Liver (tissue), 9 donors: ENCODE measurements around the gene KCNMA1. TPM values are rescaled to one million over a fixed set of nuclear protein-coding genes. Genes with fewer than 3 reads are reported as not detected.

Experiments
- DNase-seq: peaks from one replicate; pipeline ENCODE4 v3.0.0-alpha.2; 2017; ENCODE audit warnings: low spot score
- H3K27ac ChIP-seq, 2 donors: one replicate each; pipeline ENCODE4 v1.7.0; 2013; ENCODE audit warnings: inconsistent platforms in 2 of 2, low read length in 2 of 2, control low read depth in 1 of 2, low read depth in 1 of 2, mild to moderate bottlenecking in 1 of 2
- H3K27me3 ChIP-seq, 4 donors: one replicate each; pipeline versions ENCODE4 v1.6.1 to v1.7.0; 2013; ENCODE audit warnings: low read length in 3 of 4, inconsistent platforms in 1 of 4, mild to moderate bottlenecking in 1 of 4, moderate library complexity in 1 of 4; ENCODE audit not compliant: control insufficient read depth in 4 of 4, insufficient read depth in 4 of 4
- H3K36me3 ChIP-seq, 4 donors: one replicate each; pipeline versions ENCODE4 v1.6.1 to v1.7.0; 2013; ENCODE audit warnings: low read length in 3 of 4, mild to moderate bottlenecking in 3 of 4, low read depth in 1 of 4, moderate library complexity in 1 of 4; ENCODE audit not compliant: control insufficient read depth in 4 of 4, insufficient read depth in 3 of 4
- H3K4me1 ChIP-seq, 4 donors: one replicate each; pipeline versions ENCODE4 v1.6.1 to v1.7.0; 2013; ENCODE audit warnings: low read length in 3 of 4, mild to moderate bottlenecking in 3 of 4, moderate library complexity in 1 of 4; ENCODE audit not compliant: control insufficient read depth in 4 of 4, insufficient read depth in 4 of 4
- H3K4me3 ChIP-seq, 3 donors: one replicate each; pipeline versions ENCODE4 v1.6.1 to v1.7.0; 2013; ENCODE audit warnings: low read length in 3 of 3, control low read depth in 1 of 3, low read depth in 1 of 3, mild to moderate bottlenecking in 1 of 3
- H3K9ac ChIP-seq, 2 donors: one replicate each; pipeline ENCODE4 v1.7.0; 2013; ENCODE audit warnings: low read length in 2 of 2, mild to moderate bottlenecking in 2 of 2, moderate library complexity in 2 of 2, control low read depth in 1 of 2, low read depth in 1 of 2
- H3K9me3 ChIP-seq, 4 donors: one replicate each; pipeline versions ENCODE4 v1.6.1 to v1.7.0; 2013; ENCODE audit warnings: low read length in 3 of 4; ENCODE audit not compliant: control insufficient read depth in 4 of 4
- CTCF ChIP-seq: fragments of 150-350 bp; IDR thresholded peaks from 2 replicates; pipeline ENCODE4 v1.5.1; 2017; ENCODE audit warnings: improper control_type of control experiment, low read depth, low read length; ENCODE audit not compliant: missing input control
- EGR1 ChIP-seq, 2 donors: IDR thresholded peaks; 2 replicates each; pipeline ENCODE4 v1.6.1; 2016 to 2018; ENCODE audit warnings: antibody characterized with exemption in 2 of 2, low read depth in 2 of 2
- FOXA2 ChIP-seq: IDR thresholded peaks from 2 replicates; pipeline ENCODE4 v1.6.1; 2016; ENCODE audit warnings: antibody characterized with exemption
- HNF4A ChIP-seq, 2 donors: conservative IDR thresholded peaks; 2 replicates each; pipeline ENCODE4 v1.6.1; 2016; ENCODE audit warnings: antibody characterized with exemption in 2 of 2, mild to moderate bottlenecking in 2 of 2
- HNF4G ChIP-seq: IDR thresholded peaks from 2 replicates; pipeline ENCODE4 v1.6.1; 2016; ENCODE audit warnings: antibody characterized with exemption
- MAX ChIP-seq: IDR thresholded peaks from 2 replicates; pipeline ENCODE4 v1.6.1; 2016; ENCODE audit warnings: antibody characterized with exemption
- REST ChIP-seq: IDR thresholded peaks from 2 replicates; pipeline ENCODE4 v1.6.1; 2016; ENCODE audit warnings: antibody characterized with exemption, mild to moderate bottlenecking
- RXRA ChIP-seq, 2 donors: IDR thresholded peaks; 2 replicates each; pipeline ENCODE4 v1.6.1; 2017 to 2018; ENCODE audit warnings: antibody characterized with exemption in 2 of 2, mild to moderate bottlenecking in 1 of 2
- TAF1 ChIP-seq: conservative IDR thresholded peaks from 2 replicates; pipeline ENCODE4 v1.6.1; 2016; ENCODE audit warnings: antibody characterized with exemption, mild to moderate bottlenecking
- ZBTB33 ChIP-seq: IDR thresholded peaks from 2 replicates; pipeline ENCODE4 v1.6.1; 2016; ENCODE audit warnings: antibody characterized with exemption
- WGBS: extraction: QIAGEN DNeasy Blood & Tissue Kit; methylation state at CpG from one replicate; pipeline ENCODE4 v1.1.7; 2013; 5-methylcytosine and 5-hydroxymethylcytosine counted together
- polyA plus RNA-seq, 2 donors: library from polyadenylated mRNA; stranded (reverse) in 1 of 2; unstranded in 1 of 2; fragments of 200-250 nt in 1 of 2; fragments of >200 nt in 1 of 2; fragmentation: Nextera tagmentation in 1 of 2; extraction: Ambion mirVana in 1 of 2; gene quantifications; one replicate each; pipeline versions ENCODE4 v1.2.1 to v1.2.3, GENCODE V29; 2013 to 2015
- total RNA-seq, 2 donors: library from RNA; depleted of rRNA; stranded (reverse); fragments of >200 nt; gene quantifications; one replicate each; pipeline ENCODE4 v1.2.3, GENCODE V29; 2014
- donor health status: healthy.
- donor health status: healthy.
- donor health status: healthy.
- donor health status: healthy.
- donor health status: healthy.

KCNMA1 gene
- total and polyA plus RNA-seq, 4 donors, result 2.5 to 9.7 (median 4.7) TPM

GRCh38 chr10:77597560-77597959, 40.0 kb downstream of the KCNMA1 start (continued):
- TF ChIP-seq REST (no peak), RXRA (IDR thresholded peaks at IDR 0.05) (no peak), ZBTB33 (no peak)

GRCh38 chr10:77594471-77594783, 43.2 kb downstream of the KCNMA1 start:
- TF ChIP-seq MAX, result no peak
- TF ChIP-seq CTCF, result no peak
- Histone ChIP-seq H3K4me3 (no peak overlapping the region), H3K27me3 (no peaks in the 10 kb centered on the region), H3K36me3 (no peaks in the 10 kb centered on the region), H3K9ac (no peak overlapping the region), H3K4me1 (peaks cover 0 to 4% (median 0%) of the 10 kb centered on the region in 4 donors), H3K27ac (no peak overlapping the region), H3K9me3 (no peaks in the 10 kb centered on the region)
- WGBS, result 85% methylated on average over 4 of the region's 4 CpGs
- DNase-seq, result no peak

- TF ChIP-seq MAX (no peak), FOXA2 (no peak), TAF1 (no peak), HNF4G (no peak), EGR1 (IDR thresholded peaks at IDR 0.05; ENCODE audit: low read depth in 2 of 2) (no peak), HNF4A (conservative IDR thresholded peaks at IDR 0.05) (no peak)
- WGBS, result 92% methylated on average over 7 of the region's 7 CpGs
- no peaks in the 10 kb centered on the region for H3K27me3 ChIP-seq
- H3K4me1 ChIP-seq, result peaks cover 0 to 4% (median 0%) of the 10 kb centered on the region in 4 donors
- no peaks in the 10 kb centered on the region for H3K9me3 ChIP-seq
- H3K36me3 ChIP-seq, result no peaks in the 10 kb centered on the region
- H3K27ac ChIP-seq, result no peak overlapping the region
- no peak overlapping the region for H3K9ac ChIP-seq
- DNase-seq, result no peak
- no peak overlapping the region for H3K4me3 ChIP-seq
These were observed 43.7 kb downstream of the KCNMA1 start for GRCh38 chr10:77593771-77594470.
